ENCODE data around the gene KLF12.

Gene KLF12

GRCh38 chr13:74134221-74134776, at the start of gene KLF12:
KLF12 (minus strand) TSS chr13:74134404.
- DNase-seq (ENCODE audit: low spot score): peak; percentile 93

GRCh38 chr13:74182491-74182890, 48.3 kb upstream of the KLF12 start:
- no peak for DNase-seq (ENCODE audit: low spot score)

GRCh38 chr13:74174810-74175209, 40.6 kb upstream of the KLF12 start:
- DNase-seq (ENCODE audit: low spot score): no peak

- DNase-seq (ENCODE audit: low spot score): no peak
Measured at GRCh38 chr13:74173822-74174221, 39.6 kb upstream of the KLF12 start.

- DNase-seq (ENCODE audit: low spot score): no peak
Measured at GRCh38 chr13:74171641-74172040, 37.4 kb upstream of the KLF12 start.

GRCh38 chr13:74169676-74170075, 35.5 kb upstream of the KLF12 start:
- no peak for DNase-seq (ENCODE audit: low spot score)

GRCh38 chr13:74168263-74168675, 34.1 kb upstream of the KLF12 start:
- no peak for DNase-seq (ENCODE audit: low spot score)

GRCh38 chr13:74166261-74167004, 32.2 kb upstream of the KLF12 start:
- no peak for DNase-seq (ENCODE audit: low spot score)

- DNase-seq (ENCODE audit: low spot score): no peak
Measured at GRCh38 chr13:74162782-74163181, 28.6 kb upstream of the KLF12 start.

GRCh38 chr13:74162135-74162534, 27.9 kb upstream of the KLF12 start:
- DNase-seq (ENCODE audit: low spot score): no peak

GRCh38 chr13:74158571-74159352, 24.6 kb upstream of the KLF12 start:
- DNase-seq (ENCODE audit: low spot score): no peak

GRCh38 chr13:74158028-74158427, 23.8 kb upstream of the KLF12 start:
- DNase-seq (ENCODE audit: low spot score): no peak

GRCh38 chr13:74154981-74155380, 20.8 kb upstream of the KLF12 start:
- no peak for DNase-seq (ENCODE audit: low spot score)

GRCh38 chr13:74153316-74153715, 19.1 kb upstream of the KLF12 start:
- no peak for DNase-seq (ENCODE audit: low spot score)

- no peak for DNase-seq (ENCODE audit: low spot score)
Measured at GRCh38 chr13:74151859-74152258, 17.7 kb upstream of the KLF12 start.

- no peak for DNase-seq (ENCODE audit: low spot score)
Measured at GRCh38 chr13:74148352-74148751, 14.1 kb upstream of the KLF12 start.

GRCh38 chr13:74145249-74145975, 11.2 kb upstream of the KLF12 start:
- peak; percentile 31 for DNase-seq (ENCODE audit: low spot score)

GRCh38 chr13:74144269-74144668, 10.1 kb upstream of the KLF12 start:
- DNase-seq (ENCODE audit: low spot score): no peak

- no peak for DNase-seq (ENCODE audit: low spot score)
Measured at GRCh38 chr13:74142257-74142656, 8.1 kb upstream of the KLF12 start.

GRCh38 chr13:74138241-74138640, 4.0 kb upstream of the KLF12 start:
- no peak for DNase-seq (ENCODE audit: low spot score)

GRCh38 chr13:74136084-74136658, 2.0 kb upstream of the KLF12 start:
- DNase-seq (ENCODE audit: low spot score): peak; percentile 55

Data from GM03348 (cell line).